SU-DHL-6 (cell line): ENCODE data around the gene WDR5.

Experiments used
- CTCF ChIP-seq: fragments of 200-600 bp; sonication (generic); IDR thresholded peaks from one replicate; pipeline ENCODE4 v1.5.1; 2017; ENCODE audit warnings: antibody characterized with exemption, mild to moderate bottlenecking, low read length, moderate library complexity; ENCODE audit not compliant: insufficient read depth, poor library complexity, severe bottlenecking
- EZH2phosphoT487 ChIP-seq: fragments of 200-600 bp; sonication (generic), shearing (Covaris generic); conservative IDR thresholded peaks from 2 replicates; pipeline ENCODE4 v1.6.1; 2018; ENCODE audit warnings: mild to moderate bottlenecking, antibody characterized with exemption, low read length, moderate library complexity, mixed read lengths

- no peak for TF ChIP-seq CTCF
- TF ChIP-seq EZH2phosphoT487 = no peak
Measured at GRCh38 chr9:134206311-134207300, 70.7 kb downstream of the WDR5 start.
